ENCODE measurements around the gene SYK.

The SYK gene

DNA sequence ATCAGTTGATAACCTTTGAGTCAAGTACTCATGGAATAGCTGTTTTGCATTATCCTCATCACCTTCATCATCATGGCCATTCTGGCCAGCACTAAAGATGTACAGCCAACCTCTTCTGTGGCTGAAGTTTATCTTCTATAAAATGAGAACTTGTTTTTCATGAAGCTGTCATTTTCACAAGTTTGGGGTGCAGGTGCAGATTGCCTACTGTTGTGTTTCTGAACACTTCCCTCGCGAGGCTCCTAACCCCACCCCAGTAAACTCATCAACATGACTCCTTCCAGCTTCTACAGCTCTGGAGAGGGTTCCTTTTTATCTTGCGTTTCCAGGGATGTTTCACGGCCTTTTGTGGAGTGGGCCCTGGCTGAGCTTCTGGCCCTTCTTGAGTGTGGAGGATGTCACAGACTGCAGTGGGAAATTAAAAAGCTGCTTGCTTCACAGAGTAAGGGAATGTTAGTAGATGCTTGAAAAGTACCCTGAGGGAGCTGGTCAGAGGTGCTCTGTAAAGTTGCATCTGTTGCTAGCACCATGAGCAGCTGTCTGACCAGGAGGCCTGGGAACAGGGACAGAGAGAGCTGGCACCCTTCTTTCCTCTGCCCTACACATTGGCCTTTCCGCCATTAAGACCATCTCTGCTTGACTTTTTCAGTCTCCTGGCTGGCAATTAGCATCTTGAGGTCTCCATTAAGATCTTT, 24.9 kb downstream of the SYK start:
- no peak for DNase-seq

DNA sequence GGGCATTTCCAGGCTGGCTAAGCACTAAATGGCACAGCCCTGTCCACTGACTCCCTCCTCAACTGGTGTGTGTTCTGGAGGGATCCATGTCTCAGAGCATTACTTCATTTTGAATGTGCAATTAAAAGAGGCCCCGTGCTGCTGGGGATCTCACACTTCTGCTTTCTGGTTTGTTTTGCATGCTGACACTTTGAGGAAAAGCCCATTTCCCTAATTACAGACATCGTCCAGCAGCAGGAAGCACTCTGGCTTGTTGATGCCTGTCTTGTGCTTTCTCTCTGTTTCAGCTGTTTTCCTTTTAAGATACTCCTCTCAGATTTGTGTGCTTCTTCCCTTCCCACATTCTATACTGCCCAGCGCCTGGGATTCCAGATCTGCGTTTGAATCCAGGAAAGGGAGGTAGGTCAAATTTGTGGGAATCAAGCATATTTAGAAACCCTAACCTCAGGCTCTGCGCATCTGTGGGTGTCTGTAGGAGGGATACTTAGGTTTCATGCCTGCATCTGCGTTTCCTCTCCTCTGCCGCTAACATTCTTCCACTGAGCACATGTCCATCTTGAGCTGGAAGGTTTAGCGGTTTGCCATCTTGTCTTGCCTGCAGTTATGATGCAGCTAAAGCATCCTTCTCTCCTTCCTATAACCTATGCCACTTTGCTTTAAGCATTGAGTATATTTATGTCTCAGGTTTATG, 25.7 kb downstream of the SYK start:
- no peak for DNase-seq

DNA sequence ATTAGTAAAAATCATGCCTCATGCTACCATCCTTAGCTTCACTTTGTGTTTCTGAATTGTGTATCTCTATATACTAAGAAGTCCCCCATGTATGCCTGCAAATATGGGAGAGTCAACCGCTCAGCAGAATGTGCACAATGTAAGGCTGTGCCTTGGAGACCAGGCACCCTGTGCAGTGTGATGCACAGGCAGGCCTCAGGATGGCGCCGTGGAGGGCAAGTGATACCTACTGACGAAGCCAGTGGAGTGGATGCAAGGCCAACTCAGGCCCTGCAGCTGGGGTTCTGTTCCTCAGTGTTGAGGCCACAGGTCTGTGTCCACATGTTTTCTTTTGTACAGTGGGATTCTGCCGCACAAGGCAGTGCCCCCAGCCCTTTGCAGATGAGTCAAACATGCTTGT, 28.4 kb downstream of the SYK start:
- no peak for DNase-seq

DNA sequence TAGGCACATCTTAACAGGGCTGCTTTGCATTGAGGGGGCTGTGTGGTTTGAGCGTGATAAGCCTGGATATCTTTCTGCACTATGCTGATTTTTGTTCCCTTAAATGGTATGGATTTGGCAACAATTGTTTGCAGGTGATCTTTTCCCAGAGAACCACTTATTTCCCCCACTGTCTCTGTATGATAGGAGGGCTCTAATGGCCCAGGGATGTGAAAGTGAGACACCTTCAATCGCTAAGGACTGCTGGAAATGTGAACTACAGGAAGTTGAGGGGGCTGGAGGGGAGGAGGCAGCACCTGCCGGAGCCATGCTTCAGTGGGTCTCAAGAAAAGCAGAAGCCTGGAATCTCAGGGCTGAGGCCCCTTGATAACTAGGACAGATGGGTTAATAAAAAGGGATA, 29.4 kb downstream of the SYK start:
- no peak for DNase-seq

DNA sequence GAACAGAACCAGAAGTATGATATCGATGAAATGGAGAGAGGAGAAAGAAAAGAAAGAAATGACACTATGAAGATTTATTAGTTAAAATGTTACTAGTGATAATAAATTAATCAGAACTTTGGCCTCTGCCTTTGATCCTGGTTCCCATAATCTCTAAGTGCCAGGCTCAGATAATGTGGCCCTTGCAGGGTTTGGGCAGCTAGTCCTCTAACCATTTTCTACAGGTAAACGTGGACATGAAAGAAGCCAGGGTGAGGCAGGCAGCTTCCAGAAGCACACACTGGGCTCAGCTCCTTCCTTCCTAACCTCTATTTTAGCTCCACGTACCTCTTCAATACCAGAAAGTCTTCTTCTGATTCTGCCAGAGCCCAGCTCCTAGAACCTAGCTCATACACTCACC, 30.6 kb downstream of the SYK start:
- no peak for DNase-seq

DNA sequence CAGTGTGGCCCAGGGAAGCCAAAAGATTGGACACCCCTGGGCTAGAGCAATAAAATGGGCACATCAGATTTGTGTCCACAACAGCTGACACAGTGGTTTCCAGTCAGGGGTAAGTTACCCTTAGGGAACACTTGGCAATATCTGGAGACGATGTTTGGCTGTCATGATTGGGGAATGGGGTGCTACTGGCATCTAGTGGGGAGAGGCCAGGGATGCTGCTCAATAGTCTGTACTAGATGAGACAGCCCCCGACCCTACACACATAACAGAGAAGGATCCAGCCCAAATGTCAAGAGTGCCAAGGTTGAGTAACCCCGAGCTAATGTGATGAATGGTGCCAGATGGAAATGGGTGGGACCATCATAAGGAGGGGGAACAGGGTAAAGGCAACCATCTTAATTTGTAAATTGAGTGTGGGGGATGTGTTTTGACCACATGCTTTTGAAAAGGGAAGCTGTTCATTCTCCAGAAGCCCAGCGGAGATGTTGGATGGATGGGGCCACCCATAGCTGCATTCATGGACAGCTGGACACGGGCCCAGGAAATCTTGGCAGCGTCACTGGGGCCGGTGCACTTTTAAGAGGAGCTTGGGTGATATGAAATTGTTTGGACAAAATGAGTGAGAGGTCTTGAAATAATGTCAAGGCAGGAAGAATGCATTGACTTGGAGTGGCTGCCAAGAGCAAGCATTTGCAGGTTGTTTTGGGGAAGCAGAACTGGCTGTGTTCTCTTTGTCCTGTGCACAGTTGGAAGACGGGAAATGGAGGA, 33.4 kb downstream of the SYK start:
- DNase-seq, result no peak

DNA sequence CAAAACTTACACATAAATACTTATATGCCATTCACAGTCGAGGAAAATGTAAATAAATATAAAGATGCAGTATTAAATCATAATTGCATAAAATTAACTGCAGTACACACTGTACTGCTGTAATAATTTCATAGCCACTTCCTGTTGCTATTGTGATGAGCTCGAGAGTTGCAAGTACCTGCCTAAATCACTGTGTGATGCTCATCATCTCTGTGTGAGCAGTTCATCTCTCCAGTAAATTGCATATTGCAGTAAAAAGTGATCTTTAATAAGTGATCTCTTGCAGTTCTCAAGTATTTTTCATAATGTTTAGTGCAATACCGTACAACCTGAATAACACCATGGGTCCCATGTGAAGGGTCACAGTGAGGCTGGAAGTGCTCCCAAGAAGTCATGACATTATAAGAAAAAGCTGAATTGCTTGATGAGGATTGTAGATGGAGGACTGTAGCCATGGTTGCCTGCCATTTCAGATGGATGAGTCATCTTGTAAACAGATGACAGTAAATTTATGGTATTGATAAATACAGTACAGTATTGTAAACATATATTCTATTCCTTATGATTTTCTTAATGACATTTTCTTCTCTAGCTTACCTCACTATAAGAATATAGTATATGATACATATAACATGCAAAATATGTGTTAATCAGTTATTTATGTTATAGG, 34.9 kb downstream of the SYK start:
- DNase-seq, result no peak

DNA sequence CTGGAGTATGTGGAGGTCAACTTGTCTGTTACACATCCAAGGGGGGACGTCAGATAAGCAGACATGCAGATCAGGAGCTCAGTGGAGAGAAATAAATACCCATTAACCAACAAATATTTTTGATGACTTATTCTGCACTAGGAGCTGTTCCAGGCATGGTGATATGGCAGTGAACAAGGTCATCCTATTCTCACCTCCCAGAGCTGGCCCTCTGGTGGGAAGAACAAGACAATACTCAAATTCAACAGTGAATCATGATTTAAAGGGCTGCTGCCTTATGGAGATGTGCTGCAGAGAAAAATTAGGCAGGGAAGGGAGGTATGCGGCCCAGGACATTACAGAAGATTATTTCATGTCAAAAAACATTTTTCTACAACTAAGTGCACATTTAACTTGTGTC, 36.5 kb downstream of the SYK start:
- DNase-seq, result no peak

DNA sequence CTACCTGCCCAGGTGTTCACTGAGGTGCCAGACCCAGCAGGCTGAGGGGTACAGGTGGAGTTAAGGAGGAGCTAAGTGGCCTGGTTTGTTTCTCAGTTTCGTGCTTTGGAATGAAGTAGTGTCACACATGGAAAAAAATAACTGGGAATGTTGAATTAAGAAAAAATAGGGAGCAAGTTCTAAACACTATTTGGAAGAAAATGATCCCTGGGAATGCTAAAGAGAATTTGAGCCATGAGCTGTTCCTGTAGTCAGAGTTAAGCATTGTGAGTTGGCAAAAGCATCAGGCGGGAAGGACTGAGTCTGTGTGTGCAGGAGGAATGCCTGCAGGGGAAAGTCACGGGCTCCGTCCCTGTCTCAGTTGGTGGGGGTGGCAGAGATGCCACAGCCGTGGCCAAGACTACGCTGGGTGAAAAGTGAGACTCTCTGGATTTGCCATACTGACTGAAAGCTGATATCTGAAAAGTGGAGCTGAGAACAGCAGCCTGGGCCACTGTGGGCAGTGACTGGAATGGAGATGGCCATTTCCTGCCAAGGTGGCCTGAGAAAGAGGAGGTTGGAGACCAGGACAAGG, 37.0 kb downstream of the SYK start:
- no peak for DNase-seq

DNA sequence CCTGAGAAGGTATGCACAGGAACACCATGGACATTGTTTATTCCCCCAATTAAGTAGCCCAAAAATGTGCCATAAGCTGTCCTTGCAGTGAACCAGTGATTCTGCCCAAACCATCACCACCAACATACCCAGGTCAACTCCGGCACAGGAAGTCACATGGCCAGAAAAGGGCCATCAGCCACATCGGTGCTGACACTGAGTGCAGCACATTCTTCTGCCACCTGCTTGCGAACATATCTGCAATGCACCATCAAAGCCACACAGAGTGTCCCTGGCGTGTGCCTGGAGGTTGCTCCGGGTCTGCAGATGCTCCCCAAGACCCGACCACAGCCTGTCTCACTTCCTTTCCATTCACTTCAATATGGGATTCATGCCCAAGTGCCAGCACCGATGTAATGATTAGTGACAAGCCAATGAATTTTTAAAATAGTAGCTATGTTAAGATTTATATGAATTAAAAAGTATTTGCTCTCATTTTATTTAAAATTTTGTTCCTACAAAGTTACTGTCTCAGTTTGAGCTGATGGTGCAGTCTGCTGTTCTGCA, 37.6 kb downstream of the SYK start:
- no peak for DNase-seq

DNA sequence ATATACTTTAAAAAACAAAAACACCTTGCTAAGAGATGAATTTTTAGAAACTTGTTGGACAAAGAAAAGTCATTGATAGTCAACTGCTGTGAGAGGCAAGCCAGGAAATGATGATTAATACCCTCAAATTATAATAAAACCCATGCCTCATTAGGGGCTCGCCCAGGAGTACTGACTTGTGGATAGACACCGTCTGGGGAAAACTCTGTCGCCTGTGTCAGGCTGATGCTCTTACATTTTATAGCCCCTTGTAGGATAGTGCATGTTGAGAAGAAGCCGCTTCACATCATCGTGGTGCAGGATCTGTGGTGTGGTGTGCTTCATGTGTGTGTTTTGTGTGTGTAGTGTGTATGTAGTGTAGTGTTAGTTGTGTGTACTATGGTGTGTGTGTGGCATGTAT, 39.1 kb downstream of the SYK start:
- DNase-seq, result no peak

DNA sequence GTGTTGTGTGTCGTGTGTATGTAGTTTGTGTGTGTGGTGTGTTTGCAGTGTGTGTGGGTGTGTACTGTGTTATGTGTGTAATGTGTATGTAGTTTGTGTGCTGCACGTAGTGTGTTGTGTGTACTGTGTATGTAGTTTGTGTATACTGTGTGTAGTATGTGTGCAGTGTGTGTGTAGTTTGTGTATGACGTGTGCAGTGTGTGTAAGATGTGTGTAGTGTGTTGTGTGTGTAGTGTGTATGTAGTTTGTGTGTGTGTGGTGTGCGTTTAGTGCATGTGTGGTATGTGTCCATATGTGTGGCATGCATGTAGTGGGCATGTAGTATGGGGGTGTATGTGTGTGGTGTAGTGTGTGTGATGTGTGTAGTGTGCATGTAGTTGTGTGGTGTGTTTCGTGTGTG, 39.6 kb downstream of the SYK start:
- no peak for DNase-seq

DNA sequence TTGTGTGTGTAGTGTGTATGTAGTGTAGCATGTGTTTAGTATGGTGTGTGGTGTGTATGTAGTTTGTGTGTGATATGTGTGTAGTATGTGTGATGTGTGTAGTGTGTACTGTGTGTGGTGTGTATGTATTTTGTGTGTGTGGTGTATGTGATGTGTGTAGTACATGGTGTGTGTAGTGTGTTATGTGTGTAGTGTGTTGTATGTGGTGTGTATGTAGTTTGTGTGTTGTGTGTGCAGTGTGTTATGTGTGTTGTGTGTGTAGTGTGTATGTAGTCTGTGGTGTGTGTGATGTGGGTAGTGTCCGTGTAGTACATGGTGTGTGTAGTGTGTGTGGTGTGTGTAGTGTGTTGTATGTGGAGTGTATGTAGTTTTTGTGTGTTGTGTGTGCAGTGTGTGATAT, 40.0 kb downstream of the SYK start:
- no peak for DNase-seq

DNA sequence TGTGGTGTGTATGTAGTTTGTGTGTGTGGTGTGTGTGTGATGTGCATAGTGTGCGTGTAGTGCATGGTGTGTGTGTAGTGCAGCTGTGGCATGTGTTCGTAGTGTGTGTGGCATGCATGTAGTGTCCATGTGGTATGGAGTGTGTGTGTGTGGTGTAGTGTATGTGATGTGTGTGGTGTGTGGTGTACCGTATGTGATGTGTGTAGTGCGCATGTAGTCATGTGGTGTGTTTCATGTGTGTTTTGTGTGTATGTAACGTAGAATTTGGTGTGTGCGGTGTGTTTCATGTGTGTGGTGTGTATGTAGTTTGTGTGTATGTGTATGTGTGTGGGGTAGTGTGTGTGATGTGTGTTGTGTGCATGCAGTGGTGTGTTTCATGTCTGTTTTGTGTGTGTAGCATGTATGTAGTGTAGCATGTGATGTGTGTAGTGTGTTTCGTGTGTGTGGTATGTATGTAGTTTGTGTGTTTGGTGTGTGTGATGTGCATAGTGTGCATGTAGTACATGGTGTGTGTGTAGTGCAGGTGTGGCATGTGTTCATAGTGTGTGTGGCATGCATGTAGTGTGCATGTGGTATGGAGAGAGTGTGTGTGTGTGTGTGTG, 40.7 kb downstream of the SYK start:
- DNase-seq, result no peak

DNA sequence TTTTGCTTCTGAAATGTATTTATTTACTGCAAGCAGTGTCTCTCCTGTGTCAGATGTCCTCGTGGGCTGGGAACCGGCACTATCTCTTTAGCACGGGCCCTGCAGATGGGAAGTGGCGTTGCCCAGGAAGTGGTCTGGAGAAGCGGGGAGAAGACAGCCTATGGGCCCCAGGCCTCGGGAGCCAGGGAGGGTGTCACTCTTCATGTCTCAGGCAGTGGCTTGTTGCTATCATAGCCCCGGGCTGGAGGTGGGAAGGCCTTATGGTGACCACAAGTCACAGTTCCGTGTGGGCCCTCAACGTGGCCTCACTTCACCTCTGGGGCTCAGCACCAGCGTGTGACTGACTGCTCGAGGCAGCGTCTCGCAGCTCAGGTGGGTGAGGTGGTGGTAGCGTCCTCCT, 41.4 kb downstream of the SYK start:
- DNase-seq, result no peak

DNA sequence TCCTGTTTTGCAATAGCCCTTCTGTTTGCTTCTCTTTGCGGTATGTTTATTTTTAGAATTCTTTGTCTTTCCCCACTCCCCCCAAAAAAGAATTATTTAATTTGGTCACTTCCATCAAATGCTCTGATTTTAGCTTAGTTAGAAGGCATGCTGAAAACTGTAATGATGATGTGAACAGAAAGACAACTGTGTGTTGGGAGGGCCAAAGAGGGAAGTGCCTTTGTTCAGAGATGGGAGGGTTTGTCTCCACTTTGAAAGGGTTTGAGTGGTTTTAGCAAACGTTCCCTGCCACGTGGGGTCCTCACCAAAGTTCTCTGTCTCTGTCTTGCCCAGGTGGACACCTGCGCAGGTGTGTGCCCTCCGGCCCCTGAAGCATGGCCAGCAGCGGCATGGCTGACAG, 41.9 kb downstream of the SYK start:
- DNase-seq, result no peak

DNA sequence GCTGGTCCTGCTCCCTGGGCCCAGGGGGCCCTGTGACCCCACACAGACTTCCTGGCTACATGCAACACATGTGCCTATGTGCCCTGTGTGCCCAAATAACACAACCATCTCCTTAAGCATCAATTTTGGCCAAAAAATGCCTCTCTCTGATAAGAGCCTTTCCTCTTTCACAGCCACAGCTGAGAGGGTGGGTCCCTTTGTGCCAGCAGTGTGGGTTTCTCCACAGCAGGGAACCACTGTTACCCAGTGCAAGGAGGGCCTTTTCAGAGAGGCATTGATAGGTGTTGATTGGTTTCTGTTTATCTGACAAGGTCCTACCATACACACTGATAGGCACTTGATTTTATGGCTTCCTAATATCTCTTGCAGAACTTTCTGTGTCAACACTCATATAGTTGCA, 42.7 kb downstream of the SYK start:
- DNase-seq, result no peak

DNA sequence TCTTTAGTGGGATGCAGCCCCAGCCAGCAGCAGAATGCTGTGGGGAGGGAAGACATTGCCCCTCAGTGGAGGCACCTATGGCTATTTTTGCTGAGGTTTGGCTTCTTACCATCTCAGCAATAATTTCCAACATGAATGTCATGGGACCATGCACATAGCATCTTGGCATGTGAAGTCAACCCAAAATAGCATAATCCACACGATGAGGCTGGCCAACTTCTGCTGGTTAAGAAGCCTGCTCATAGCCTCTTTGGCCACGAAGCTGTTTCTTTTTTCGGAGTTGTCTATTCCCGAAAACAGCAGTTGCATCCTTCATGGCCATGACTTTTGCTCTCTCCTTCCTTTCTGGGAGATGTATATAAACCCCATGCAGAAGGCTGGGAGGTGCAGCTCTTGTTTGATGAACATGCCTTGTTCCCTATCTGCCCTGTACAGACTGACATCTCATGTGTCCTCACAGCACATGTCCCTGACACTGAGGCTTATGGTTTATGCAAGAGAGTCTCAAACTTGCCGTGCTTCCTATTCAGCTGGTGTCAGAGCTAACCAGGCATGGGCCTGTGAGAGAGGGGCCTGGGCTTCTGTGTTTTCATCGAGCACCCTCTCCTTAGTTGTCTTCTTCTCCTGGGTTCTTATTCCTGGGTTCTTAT, 45.3 kb downstream of the SYK start:
- DNase-seq, result no peak

DNA sequence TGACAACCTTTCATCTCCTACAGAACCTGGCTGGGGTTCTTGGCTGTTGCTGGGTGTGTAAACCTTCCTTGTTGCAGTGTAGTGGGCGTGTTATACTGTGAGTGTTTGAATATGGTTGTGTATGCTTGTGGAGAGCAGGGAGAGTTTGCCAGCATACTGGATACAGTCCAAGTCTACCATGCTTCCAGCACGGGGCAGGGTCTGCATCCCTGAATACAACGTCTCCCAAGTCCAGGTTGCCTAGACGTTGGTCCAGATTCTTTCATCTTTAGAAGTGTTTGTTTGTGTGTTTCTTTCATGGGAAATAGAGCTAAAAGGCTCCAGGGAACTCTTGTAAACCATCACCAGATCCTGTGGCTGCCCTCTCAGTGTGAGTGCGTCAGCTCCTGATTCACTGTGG, 46.4 kb downstream of the SYK start:
- DNase-seq, result no peak

DNA sequence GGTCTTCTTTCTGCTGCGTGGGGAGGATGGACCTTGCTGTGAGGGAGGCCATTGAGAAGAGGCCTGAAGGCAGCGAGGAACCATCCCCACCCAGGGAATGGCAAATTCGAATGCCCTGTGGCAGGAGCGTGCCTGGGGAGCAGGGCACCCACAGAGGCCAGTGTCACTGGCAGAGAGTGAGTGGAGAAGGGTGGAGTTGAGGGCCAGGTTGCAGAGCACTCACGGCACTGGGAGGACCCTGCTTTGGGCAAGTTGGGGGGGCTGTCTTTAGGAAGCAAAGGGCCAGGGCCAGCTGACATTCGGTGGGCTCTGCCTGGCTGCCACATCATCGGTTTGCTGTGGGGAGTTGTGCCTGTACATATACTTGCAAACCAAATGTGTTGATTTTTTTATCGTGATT, 47.2 kb downstream of the SYK start:
- no peak for DNase-seq

DNA sequence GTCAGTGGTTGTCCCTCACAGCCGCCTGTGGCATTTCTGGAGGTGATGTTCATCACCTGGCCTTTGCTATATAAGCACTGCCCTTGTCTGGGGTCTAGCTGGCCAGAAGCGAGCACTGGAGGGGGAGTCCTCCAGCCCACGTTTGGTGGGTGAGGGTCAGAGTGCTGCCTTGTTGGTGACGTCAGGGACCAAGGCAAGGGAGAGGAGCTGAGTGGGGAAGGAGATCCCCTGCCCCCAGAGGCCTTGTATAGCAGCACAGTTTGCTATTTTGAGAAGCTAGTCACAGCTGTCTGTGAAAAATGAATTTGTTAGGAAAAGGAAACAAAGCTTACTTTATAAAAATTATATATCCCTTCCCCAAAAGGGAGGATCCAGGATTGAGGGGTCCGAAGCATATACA, 49.8 kb downstream of the SYK start:
- no peak for DNase-seq

DNA sequence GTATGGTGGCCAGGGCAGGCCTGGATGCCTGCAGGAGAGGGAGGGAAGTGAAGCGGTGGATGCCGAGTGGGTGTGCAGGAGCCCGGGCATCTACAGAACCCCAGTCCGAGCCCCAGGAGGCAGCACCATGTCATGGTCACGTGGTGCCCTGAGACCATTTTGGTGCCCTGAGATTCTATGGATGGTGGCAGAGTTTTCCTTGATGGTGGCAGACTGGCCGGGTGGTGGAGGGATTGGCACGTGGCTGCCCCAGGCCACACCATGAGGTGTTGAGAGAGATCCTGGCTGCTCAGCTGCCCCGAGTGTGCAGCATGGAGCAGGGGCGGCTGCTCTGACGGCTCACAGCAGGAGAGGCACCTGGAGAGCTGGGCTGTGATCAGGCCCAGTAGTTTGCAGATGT, 52.3 kb downstream of the SYK start:
- no peak for DNase-seq

Measured in activated gamma-delta T cell (primary cell).